Measurements from ENCODE around the gene CPA3.

CPA3 gene

DNA sequence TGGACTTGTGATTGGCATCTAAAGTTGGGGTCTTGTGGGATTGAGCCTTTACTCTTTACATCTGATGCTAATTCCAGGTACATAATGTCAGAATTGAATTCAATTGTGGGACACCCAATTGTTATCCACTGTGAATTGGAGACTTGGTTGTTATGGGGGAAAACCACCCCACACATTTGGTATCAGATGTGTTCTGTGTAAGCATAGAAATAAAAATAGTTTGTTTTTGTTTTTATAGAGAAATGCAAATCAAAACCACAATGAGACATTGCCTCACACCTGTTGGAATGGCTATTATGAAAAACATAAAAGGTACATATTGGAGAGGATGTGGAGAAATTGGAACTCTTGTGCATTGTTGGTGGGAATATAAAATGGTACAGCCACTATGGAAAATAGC lies 58.5 kb downstream of the CPA3 start:
- DNase-seq = no peak

DNA sequence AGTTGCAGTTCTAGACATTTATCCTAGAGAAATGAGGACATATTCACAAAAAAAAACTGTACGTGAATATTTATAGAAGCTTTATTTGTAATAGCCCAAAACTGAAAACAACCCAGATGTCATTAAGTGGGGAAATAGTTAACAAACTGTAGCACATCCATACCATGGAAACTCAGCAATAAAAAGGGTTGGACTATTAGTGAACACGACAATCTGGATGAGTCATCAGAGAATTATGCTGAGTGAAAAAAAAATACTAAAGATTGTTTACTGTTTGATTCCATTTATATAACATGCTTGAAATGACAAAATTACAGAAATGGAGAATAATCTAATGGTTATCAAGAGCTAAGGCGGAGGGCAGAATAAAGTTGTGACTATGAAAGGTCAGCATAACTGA lies 59.5 kb downstream of the CPA3 start:
- no peak for DNase-seq

DNA sequence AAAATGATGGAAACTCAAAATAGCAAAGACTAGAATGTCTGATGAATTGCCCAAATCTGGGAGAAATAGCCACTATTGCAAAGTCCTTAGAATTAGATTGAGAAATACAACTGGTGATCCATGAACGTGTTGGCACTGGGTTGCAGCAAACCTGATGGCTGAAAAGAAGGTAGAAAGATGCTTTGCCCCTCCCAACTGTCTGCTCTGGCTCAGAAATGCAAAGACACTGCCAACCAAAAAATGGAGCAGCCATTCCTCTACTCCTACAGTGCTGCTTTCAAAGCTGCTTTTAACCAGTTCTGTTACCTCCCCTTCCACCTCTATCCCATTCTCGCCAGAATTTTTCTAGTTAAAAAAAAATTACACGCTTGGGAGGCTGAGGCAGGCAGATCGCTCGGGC lies 60.7 kb downstream of the CPA3 start:
- no peak for DNase-seq

DNA sequence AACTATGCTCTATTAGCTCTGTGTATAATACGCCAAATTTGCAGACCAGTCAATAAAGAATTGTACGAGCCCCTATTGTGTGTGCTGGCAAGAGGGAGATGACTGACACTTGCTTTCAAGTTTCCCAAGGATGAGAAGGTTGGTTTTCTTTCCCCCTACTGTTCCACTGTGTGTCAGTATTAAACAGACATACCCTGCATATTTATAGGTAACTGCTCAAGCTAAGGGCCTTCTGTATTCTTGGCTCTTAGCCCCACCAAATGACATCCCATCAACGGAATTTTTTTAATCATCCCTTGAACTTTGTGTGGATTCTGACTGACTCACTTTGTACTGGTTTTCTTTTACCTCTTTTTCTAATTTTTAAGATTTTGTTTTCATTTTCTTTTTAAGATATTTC lies 65.7 kb downstream of the CPA3 start:
- DNase-seq = no peak

DNA sequence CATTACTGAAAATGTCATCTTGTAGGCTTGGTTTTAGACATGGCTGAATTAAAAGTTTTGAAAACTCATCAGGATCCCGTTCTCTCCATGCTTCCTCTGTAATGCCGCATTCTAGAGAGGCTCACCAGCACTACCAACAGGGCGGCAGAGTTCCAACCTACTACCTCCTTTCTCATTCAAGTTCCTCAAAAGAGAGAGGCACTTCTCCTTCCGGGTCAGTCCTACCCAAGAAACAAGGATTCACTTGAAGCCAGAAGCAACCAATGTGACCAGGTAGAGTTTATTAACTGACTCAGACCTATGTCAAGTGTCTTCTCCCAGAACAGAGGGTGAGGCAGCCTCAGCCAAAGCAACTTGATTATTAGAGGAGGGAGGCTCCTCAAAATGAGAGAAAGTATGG lies 66.5 kb downstream of the CPA3 start:
- DNase-seq = no peak

DNA sequence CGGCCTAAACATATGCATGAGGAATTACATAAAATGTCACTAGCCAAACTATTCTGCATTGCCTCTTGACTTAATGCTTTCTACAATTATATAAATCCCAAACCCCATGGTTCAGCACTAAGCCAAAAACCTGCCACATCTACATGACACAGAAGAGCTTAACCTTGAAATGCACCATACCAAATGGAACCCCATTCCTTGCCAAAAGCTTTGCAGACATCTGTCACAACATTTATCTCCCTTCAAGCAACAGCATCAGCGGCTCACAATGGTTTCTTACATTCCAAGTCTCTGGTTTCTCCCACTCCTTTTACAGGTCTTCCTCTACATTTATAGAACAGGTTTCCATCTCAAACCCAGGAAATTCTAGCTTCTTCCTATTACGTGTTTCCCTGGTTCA lies 67.9 kb downstream of the CPA3 start:
- no peak for DNase-seq

DNA sequence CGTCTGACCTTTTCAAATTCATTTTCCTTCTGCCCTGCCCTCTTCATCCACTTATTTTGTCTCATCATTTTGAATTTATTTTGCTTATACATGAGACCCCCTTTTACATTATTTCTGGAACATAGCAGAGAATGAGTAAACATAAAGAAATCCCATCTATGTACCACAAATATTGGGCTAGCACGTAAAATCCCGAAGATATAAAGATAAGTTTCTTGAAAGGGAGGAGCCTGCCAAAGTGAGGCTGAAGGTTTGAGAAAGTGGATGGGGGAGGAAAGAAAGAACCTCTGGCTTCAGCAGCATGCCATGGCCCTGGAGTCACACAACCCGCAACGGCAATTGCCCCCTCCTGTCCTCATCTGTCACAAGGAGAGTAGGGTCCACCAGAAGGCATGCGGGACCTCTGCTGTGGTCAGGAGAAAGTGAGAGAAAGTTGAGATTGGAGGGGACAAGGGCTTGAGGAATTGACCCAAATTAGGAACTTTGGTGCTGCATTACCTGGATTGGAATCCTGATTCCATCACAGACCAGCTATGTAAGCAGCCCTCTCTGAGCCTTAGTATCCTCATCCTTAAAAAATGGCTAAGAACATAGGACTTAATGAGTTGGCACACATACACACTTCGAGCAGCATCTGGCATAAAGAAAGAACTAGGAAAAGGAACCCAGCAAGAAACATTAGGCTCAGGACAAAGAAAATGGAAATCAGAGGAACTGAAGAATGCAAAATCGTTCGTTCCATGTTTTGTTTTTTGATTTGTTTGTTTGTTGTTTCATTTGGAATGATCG lies 72.6 kb downstream of the CPA3 start:
- no peak for DNase-seq

DNA sequence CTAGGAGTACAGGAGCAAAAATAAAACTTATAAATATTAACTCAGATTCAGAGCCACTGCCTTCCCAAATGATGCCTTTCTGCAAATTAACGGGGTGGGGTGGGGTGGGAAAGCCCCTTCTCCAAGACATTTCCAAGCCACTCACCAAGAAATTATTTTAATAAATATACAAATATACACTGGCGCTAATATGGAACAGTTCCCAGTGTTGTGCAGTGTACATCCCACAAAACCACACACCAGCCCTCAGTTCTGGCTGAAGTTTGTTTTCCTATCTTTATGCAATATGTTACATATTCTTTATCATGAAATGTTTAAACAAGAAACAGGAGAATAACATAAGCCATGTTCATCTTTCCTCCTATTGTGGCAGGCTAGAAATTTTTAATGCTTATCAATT lies 73.2 kb downstream of the CPA3 start:
- no peak for DNase-seq

DNA sequence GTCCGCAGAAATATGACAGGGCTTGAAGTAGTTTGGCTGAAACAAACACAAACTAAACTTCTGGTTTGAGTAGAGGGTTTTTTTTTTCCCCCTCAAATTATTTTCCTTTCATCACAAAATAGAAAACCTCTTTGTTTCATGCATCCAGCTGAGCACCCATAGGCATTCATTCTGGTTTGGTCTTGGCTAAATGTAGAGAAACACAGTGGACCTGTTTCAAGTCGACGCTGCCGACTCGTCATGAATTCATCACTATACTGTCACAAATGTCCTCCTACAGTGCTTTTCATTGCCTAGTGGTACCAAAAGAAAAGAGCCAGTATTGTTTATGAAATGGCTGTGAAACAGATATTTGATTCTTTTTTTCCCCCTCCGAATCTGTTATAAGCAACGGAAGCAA lies 73.8 kb downstream of the CPA3 start:
- DNase-seq = no peak

DNA sequence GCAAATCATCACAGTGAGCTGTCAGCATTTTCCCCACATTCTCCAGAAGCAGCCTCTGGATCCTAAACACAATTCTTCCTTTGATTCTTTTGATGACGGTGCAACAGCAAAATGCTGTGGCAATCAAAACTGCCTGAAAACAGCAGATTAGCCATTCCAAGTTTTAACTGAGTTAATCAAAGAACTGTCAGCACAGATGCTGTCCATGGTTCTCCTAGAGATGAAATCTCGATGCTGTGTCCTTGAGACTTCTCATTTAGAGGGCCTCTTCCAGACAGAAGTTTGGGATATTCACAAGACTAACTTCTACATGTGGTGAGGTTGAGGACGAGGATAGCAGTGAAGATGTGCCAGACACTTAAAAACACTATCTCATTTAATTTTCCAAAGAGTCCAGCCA lies 75.9 kb downstream of the CPA3 start:
- no peak for DNase-seq

DNA sequence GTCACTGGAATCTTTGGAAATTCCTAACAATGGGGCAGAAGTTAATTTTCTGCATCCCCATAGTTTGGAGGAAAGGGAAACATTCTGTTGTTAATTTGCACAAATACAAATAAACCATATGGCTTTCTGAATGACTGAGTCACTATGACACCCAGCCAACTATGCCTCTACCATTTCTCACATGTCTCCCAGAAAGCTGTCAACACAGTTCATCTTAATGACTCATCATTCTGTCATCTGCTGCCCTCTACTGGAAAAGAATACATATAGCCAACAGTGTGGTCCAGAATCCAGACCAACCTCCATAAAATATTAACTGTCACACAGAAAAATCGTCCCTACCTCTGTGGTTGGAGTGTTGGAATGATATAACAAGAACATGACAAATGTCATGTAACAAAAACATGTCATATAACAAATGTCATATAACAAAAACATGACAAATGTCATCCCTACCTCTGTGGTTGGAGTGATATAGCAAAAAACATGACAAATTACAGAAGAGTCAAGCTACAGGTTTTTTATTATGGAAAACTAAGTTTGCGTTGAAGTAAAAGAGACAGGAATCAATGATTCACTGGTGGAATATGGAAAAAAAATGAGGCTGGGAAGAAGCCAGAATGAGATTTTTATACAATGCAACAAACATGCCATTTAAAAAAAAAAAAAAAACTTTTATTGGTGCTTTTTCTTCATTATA lies 78.6 kb downstream of the CPA3 start:
- peak; percentile 7 for DNase-seq

DNA sequence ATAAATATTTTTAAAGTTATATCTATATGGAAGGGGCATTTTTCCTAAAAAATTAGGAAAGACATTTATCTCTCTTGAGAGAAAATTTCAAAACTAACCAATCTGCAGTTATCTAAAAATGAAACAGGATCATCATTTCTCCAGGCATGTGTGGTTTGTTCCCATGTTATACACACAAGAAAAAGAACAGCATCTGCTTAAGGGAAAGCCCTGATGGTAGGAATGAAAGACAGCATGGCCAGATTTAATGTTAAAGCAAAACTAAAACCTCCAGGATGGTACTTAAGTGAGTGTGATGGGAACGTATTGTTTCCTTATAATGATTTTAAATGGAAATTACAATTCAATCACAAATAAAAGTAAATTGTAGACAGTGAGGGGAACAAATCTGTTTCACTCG lies 80.0 kb downstream of the CPA3 start:
- no peak for DNase-seq

All from activated CD4-positive, alpha-beta T cell treated with anti-CD3 and anti-CD28 coated beads for 48 hours (primary cell).